AG10803 (cell line): Measurements from ENCODE around the gene MGST3.

Source experiments
- DNase-seq: peaks from one replicate; pipeline ENCODE4 v3.0.0; 2010; ENCODE audit warnings: low read depth
- H3K4me3 ChIP-seq: 2 replicates; pipeline ENCODE4 v1.5.1; 2011; ENCODE audit warnings: mild to moderate bottlenecking, low read length, control low read depth
- TF ChIP-seq, protein P1 (sequence below): conservative IDR thresholded peaks from 2 replicates; pipeline ENCODE4 v1.5.1; 2011; ENCODE audit warnings: mild to moderate bottlenecking, low read length, control low read depth, inconsistent platforms

Gene MGST3

GRCh38 chr1:165616987-165617546 is 14.0 kb upstream of the MGST3 start:
- H3K4me3 ChIP-seq = no peak overlapping the region
- DNase-seq = no peak
- TF ChIP-seq, protein P1, sequence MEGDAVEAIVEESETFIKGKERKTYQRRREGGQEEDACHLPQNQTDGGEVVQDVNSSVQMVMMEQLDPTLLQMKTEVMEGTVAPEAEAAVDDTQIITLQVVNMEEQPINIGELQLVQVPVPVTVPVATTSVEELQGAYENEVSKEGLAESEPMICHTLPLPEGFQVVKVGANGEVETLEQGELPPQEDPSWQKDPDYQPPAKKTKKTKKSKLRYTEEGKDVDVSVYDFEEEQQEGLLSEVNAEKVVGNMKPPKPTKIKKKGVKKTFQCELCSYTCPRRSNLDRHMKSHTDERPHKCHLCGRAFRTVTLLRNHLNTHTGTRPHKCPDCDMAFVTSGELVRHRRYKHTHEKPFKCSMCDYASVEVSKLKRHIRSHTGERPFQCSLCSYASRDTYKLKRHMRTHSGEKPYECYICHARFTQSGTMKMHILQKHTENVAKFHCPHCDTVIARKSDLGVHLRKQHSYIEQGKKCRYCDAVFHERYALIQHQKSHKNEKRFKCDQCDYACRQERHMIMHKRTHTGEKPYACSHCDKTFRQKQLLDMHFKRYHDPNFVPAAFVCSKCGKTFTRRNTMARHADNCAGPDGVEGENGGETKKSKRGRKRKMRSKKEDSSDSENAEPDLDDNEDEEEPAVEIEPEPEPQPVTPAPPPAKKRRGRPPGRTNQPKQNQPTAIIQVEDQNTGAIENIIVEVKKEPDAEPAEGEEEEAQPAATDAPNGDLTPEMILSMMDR = no peak

GRCh38 chr1:165619647-165620151 is 11.3 kb upstream of the MGST3 start:
- no peak for DNase-seq
- TF ChIP-seq, protein P1 = no peak
- H3K4me3 ChIP-seq = no peak overlapping the region

GRCh38 chr1:165623624-165624023 is 7.4 kb upstream of the MGST3 start:
- no peak overlapping the region for H3K4me3 ChIP-seq
- no peak for DNase-seq
- TF ChIP-seq, protein P1 = no peak

- DNase-seq = no peak
- TF ChIP-seq, protein P1 = no peak
- no peak overlapping the region for H3K4me3 ChIP-seq
These were observed 6.6 kb upstream of the MGST3 start for GRCh38 chr1:165624441-165624840.

DNA sequence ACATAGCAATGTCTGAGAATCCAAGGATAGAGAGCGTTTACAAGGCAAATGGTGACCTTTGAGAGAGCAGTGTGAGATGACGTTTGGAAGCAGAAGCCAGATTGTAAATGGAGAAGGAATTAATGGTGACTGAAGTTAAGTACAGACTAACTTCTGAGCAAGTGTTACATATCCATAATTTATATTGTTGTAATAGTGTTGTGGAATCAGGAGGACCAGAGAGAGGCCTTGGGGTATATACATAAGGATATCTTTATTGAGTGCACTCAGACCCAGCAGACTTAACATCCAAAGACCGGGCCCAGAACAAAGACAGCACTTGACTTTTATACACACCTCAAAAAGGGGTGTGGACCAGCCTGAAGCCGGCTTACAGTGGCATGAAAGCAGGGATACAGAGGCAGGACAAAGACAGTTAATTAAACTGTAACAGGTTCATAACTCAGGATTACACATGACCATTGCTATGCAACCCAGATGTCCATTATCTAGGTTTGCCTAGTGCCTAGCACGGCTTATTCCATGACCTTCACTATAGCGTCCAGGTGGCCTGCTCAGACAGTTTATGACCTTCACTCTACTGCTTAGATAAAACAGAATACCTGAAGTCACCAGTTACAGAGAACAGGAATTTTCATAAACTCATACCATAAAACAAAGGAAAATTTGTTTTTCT is 2.7 kb upstream of the MGST3 start:
- no peak for DNase-seq
- TF ChIP-seq, protein P1 = no peak
- H3K4me3 ChIP-seq = no peak overlapping the region

DNA sequence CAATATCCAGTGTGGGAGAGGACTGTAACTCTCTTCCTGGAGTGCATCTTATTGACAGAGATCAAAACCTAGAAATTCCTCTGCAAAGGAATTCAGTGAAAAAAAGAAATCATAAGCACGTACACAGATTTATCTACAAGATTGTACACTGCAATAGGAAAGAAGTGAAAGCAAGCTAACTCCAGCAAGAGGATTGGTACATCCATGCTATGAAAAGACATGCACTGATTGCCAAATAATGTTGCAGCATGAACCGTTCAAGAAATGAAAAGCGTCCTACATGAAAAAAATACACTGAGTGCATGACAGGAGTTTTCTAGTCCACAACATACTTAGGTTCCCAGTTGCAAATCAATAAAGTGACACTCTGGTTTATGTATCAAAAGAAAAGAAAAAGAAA is 1.9 kb upstream of the MGST3 start:
- no peak overlapping the region for H3K4me3 ChIP-seq
- DNase-seq = no peak
- TF ChIP-seq, protein P1 = no peak
